ENCODE measurements around the gene SETMAR. TPM values are rescaled to one million over a fixed set of nuclear protein-coding genes. Genes with fewer than 3 reads are reported as not detected.

Gene SETMAR
- polyA plus RNA-seq, 1 experiment = 9.3 TPM

Other genes starting within 250 kb of the SETMAR start
- 55.8 and 57.6 TPM in 2 replicates for gene SUMF1, start 163.9 kb downstream of the SETMAR start, polyA plus RNA-seq (2011; rRNA removed)
- gene ITPR1, start 190.0 kb downstream of the SETMAR start, polyA plus RNA-seq (2011; rRNA removed) = 1.4 and 1.7 TPM in 2 replicates

All from BJ (cell line).